GM19193 (cell line): ENCODE data around the gene TIAM2.

ENCODE experiments used
- POLR2A ChIP-seq: IDR thresholded peaks from 4 replicates; pipeline ENCODE4 v1.6.1; 2011; ENCODE audit not compliant: insufficient read depth, insufficient read length; ENCODE audit errors: extremely low read depth

Gene TIAM2

DNA sequence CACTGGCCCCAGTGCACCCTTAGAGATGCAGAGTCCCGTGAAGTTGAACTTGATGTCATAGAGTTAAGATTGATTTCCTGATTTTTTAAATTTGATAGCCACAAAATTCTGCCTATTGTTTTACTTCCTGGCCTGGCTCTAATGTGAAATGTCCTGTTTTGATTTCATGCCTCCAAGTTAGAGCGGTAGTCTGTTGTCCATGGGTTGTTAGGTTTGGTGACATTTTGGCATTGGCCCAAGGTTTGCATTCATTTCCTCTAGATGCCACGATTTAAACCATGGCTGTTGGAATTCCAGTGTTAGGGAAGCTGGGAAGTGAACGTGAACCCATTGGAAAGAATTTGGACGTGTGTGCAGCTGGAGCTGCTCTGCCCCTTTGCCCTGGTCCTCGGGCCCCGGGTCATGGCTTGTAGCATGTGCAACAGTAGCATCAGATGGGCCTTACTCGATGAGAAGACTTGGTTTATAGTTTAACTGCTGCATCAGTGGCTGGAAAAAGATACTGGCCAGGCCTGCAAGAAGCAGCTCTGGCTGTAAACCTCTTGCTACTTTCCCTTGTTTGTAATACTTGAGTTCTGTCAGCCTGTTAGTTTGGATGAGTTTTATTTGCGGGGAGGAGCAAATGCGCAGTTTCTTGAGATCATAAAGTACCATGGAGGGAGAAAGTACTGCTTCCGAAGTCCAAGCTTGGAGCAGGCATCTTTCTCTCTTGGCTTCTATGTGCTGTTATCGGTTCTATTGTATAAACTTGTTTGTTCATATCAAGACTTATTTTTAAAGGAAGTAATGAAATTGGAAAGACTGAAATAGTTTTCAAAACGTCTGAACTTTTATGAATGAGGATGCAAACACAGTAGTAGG lies 147.3 kb downstream of the TIAM2 start:
- TF ChIP-seq POLR2A = no peak

DNA sequence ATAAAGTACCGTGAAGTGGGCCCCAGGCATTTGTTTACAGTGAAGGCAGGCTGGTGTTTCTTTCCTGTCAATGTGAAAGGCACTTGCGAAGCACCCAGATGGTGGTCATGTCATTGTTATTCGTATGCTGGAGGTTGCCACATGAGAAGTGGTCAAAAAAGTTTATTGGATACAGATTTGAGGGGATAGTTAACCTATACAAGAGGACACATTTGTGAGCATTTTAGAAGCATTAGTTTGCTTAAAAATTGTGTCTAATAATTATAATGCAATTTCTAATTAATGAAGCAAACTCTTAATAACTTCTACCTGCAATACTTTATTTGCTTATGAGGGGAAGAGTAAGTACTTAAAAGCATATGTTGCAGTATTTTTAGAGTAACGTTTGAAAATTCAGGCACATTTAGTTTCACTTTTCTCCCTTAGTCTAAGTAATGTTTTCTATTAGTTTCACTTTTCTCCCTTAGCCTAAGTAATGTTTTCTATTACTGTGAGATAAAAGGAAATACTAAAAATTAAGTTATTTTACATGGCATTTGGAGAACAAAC lies 148.0 kb downstream of the TIAM2 start:
- TF ChIP-seq POLR2A = no peak

DNA sequence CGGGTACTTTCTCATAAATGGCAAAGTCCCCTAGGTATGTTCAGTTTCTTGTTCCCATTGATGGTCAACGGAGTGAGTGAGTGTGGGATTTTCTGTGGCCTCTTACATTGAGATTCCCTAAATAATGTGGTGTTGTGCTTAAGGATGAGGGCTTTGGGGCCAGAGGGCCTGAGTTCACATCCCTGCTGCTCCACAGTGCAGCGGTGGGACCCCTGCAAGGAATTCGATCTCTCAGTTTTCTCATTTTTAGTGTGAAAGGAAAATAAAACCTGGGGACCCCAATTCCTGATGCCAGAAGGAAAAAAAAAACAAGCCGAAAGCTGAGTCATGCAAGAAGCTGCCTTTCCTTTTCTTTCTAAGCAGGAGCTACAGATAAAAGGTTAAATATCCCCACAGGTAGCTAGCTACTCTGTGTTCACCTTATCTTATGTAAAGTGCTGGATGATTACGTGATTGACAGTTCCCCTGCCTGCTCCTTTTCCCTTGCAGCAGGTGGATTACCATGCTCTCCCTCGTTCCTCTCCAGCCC lies 148.5 kb downstream of the TIAM2 start:
- TF ChIP-seq POLR2A = no peak

DNA sequence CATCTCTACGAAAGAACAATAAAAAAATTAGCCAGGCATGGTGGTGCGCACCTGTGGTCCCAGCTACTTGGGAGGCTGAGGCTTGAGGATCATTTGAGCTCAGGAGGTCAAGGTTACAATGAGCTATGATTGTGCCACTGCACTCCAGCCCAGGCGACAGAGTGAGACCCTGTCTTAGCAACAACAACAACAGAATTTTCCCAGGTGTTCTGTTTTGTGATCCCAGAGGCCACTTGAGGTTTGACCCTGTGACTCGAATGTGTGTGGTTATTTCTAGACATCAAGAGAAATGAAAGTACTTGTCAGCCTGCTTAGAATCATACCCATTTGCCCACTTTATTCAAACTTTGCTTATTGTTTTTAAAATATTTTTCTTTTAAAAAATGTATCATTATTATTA lies 151.1 kb downstream of the TIAM2 start:
- no peak for TF ChIP-seq POLR2A

DNA sequence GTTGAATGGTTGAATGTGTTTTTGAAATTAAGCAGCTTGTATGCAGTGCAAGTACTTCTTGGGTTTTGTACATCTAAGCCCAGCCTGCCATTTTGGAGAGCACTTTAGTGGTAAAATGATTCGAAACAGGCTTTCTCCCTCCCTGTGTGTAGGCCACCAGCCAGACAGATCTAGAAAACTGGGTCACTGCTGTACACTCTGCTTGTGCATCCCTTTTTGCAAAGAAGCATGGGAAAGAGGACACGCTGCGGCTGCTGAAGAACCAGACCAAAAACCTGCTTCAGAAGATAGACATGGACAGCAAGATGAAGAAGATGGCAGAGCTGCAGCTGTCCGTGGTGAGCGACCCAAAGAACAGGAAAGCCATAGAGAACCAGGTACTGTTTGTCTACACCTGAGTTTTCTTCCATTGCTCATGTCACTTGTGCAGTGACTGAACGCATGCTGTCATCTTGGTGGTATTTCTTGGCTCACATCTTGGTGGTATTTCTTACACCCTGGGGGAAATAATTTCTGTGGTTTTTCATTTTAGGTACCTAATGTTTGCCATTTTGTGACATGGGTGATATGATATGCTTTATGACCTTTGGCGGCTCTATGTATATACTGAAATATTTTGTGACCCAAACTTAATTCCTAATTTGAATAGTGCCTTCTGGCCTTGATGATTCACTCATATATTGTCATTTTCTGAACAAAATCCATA lies 153.0 kb downstream of the TIAM2 start:
- no peak for TF ChIP-seq POLR2A

DNA sequence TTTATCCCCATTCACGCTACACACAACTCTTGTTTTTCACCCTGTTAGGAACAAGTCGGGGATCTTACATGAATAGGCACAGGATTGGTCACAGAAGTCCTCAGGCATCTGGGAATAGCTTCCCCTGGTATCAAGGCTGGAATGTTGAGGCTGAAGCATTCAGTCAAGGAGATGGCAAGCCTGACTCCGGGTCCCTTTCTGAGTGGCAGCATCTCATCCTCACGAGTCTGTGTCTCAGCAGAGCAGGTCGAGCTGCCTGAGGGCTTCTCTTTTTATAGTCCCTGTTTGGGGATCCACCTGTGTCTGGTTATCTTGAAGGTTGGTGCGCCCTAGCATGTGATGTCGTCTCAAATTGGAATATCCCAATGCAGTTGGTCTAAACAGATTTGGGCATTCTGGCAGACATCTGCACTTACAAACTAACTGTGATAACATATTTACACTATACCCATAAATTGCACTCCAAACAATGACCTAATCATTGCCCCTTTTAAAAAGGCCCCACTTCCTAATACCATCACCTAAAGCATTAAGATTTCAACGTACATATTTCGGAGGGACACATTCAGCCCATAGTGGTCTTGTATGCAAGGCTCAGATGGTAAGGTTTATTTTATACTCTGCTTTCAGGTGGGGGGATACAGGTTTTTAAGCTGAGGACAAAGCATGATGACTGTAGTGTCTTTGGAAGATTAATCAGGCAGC lies 156.0 kb downstream of the TIAM2 start:
- no peak for TF ChIP-seq POLR2A

DNA sequence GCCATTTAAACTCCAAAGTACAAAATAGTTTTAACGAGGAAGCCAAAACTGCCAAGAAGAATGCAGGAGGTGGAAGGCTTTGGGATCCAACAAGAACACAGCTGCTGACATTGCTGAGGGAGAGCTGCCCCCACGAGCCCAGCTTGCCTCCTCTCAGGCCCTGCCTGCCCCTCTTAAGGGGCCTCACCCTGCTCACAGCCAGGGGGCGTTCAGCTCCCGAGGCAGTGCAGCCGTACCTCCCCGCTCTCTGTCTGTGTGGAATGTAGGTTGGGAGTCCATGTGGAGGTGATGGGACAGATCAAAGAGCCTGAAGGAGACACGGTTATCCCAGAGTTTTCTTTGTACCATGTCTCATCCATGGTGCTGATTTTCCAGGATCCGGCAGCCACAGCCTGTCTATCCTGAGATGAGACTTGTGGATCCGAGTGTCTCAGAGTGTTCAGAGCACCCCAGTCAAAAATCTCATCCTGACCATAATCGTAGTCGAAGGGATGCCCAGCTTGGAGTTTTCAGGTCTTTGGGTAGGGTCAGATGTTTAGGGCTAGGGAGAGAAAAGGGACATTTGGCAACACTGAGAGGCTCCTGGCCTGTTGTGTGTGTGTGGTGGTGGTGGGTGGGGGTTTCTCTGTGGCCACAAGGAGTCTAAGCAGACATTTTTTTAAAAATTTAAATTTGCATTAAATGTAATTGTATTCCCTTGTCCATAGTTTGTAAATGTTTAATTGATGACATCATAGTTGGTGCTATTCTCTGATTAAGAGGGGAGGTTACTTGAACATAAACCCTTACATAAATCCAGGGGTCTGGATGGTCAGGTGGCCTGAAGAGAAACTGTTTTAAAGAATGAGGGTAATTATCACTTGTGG lies 157.3 kb downstream of the TIAM2 start:
- no peak for TF ChIP-seq POLR2A

DNA sequence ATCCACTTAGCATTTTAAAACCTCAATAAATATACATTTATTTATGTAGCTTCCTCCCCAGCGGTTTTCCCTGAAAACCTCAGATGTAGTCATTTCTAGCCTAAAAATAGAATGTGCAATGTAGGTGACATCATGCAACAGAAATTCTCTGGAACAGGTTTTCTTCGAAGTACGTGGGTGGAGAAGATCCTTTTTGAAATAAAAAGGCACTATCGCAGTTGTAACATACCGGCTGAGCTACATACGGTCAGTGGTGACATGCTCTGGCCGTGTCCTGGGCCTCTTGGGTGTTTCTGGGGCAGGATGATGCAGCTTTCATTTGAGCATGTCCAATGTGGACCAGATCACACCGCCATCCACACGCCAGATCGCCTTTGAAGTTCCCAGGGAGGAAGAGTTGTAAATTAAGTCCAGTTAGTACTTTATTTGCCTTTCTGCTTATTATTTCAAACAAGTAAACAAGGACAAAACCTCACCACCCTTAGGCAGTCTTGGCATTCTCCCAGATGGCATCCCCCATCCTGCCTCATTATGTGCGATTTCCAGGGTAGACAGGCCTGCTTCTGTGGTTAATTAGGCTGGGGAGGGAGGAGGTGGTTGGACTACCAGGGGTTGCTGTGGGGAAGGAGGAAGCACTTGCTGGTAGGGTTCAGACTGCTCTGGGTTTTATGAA lies 159.2 kb downstream of the TIAM2 start:
- TF ChIP-seq POLR2A = no peak

DNA sequence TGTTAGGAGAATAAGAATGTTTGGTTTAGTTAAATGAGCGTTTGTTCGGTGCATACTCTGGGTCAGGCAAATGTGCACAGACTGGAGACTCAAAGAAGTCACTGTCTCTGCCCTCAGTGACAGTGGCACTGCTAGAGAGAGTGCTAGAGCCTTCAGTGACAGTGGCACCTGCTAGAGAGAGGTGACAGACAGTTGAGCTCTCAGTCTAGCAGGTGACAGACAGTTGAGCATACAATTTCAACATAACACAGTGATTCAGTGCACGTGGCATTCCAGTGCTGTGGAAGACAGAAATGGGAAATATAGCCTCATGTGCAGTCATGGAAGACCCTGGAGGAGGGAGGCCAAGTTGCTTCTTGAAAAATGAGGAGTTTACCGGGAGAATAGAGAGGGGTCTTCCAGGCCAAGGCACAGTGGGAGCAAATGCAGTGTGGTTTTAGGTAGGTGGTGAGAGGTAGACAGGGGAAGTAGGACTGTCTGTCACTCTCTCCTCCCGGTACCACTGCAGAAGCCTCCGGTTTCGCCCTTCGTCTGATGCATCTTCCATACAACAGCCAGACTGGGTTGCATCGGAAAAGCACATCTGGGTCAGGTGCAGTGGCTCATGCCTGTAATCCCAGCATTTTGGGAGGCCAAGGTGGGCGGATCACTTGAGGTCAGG lies 160.8 kb downstream of the TIAM2 start:
- TF ChIP-seq POLR2A = no peak

DNA sequence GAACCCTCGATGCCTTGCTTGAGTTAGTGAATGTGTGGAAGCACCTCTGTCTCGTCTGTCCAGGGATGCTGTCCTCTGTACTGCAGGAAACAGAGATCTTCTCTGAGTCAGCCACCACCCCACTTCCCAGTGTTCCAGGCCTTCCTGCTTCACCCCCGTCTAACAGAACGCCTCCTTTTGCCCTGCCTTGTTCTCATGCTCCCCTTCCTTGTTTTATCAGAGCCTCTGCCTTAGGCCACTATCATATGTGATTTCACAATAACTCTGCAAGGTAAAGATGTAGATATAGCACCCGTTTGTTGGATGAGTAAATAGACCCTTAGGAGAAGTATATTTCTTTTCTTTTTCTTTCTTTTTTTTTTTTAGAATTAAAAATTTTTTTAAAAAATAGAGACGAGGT lies 162.0 kb downstream of the TIAM2 start:
- no peak for TF ChIP-seq POLR2A

DNA sequence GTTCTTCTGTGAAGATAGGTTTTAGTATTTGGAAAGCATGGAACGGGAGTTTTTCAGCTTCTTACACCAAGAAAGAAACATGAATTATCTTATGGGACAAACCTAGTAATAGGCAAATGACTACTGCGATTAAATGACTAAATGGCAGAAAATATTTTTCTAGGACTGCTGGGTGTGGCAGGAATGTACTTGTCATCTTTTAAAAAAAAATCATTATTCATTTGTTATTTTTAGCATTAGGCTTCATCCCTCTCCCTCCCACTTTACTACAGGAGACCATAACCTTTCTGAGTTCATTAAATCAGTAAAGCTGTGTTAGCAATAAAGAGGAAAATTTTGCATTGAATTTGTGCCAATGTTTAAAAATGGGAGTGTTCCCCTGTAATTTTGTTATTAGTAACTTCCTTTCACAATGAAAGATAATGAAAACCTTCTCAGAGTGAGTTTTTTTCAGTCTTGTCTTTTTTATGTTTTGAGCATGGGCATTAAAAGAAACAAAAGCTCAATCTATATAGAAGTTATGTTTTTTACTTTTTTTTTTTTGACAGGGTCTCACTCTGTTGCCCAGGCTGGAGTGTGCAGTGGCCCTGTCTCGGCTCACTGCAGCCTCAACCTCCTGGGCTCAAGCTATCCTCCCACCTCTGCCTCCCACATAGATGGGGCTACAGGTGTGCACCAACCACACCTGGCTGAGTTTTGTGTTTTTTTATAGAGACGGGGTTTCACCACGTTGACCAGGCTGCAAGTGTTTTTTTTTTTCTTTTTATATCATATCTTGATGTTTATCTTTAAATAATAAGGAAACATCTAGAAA lies 163.1 kb downstream of the TIAM2 start:
- no peak for TF ChIP-seq POLR2A

DNA sequence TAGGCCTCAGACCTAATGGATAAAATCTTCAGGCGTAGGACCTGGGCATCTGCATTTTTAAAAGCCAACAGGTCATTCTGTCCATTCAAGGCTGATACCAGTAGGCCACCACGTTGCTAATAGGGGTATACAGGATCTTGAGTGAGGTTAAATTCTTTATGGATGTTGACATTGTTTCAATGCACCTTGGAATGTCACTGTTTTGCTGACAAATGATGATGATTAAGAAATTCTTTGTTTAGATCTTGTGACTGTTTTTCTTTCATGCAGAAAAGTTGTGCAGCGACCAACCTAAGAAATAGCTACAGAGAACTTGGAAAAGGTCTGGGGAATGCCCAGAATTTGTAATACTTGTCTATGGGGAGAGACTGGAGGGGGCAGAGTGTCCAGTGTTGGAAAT lies 167.6 kb downstream of the TIAM2 start:
- no peak for TF ChIP-seq POLR2A
